MM.1S (cell line): ENCODE data around the gene PLEKHG5.
A peak's percentile ranks its signal among the peaks of the same experiment; 100 is the strongest.

Experiments used
- DNase-seq: peaks from one replicate; pipeline ENCODE4 v3.0.0-alpha.2; 2015
- H2AFZ ChIP-seq: fragments of 300-600 bp; sonication (generic); 2 replicates; pipeline ENCODE4 v1.6.0; 2016; ENCODE audit warnings: antibody characterized with exemption, low read length
- H3F3A ChIP-seq: fragments of 300-600 bp; sonication (generic); 2 replicates; pipeline ENCODE4 v1.6.1; 2016; ENCODE audit warnings: mild to moderate bottlenecking, antibody characterized with exemption, low read length, moderate library complexity, mixed read lengths; ENCODE audit not compliant: insufficient read depth
- H3K27ac ChIP-seq: fragments of 300-600 bp; sonication (generic); 2 replicates; pipeline ENCODE4 v1.5.1; 2016; ENCODE audit warnings: mild to moderate bottlenecking, low read length
- H3K27me3 ChIP-seq: fragments of 300-600 bp; sonication (generic); replicated peaks from 2 replicates; pipeline ENCODE4 v1.6.0; 2016; ENCODE audit warnings: low read length; ENCODE audit not compliant: insufficient read depth
- H3K36me3 ChIP-seq: fragments of 300-600 bp; sonication (generic); replicated peaks from 2 replicates; pipeline ENCODE4 v1.6.1; 2016; ENCODE audit warnings: mild to moderate bottlenecking, low read length, mixed read lengths; ENCODE audit not compliant: insufficient read depth
- H3K4me1 ChIP-seq: fragments of 300-600 bp; sonication (generic); 2 replicates; pipeline ENCODE4 v1.6.1; 2016; ENCODE audit warnings: low read length, mixed read lengths
- H3K4me2 ChIP-seq: fragments of 300-600 bp; sonication (generic); 2 replicates; pipeline ENCODE4 v1.6.0; 2016; ENCODE audit warnings: low read depth, low read length
- H3K4me3 ChIP-seq: fragments of 300-600 bp; sonication (generic); 2 replicates; pipeline ENCODE4 v1.5.1; 2016; ENCODE audit warnings: low read length, mixed read lengths
- H3K79me2 ChIP-seq: fragments of 300-600 bp; sonication (generic); 2 replicates; pipeline ENCODE4 v1.6.1; 2016; ENCODE audit warnings: mixed run types, low read length, mixed read lengths
- H3K9ac ChIP-seq: fragments of 300-600 bp; sonication (generic); 2 replicates; pipeline ENCODE4 v1.6.1; 2016; ENCODE audit warnings: low read length, mixed read lengths
- H3K9me2 ChIP-seq: fragments of 300-600 bp; sonication (generic); replicated peaks from 2 replicates; pipeline ENCODE4 v1.6.1; 2016; ENCODE audit warnings: mild to moderate bottlenecking, low read length, mixed read lengths; ENCODE audit not compliant: insufficient read depth
- H3K9me3 ChIP-seq: fragments of 300-600 bp; sonication (generic); replicated peaks from 2 replicates; pipeline ENCODE4 v1.6.1; 2016; ENCODE audit warnings: mild to moderate bottlenecking, low read length, mixed read lengths; ENCODE audit not compliant: insufficient read depth
- H4K20me1 ChIP-seq: fragments of 300-600 bp; sonication (generic); 2 replicates; pipeline ENCODE4 v1.6.1; 2016; ENCODE audit warnings: mild to moderate bottlenecking, low read length, moderate library complexity, mixed read lengths; ENCODE audit not compliant: insufficient read depth
- EZH2 ChIP-seq: fragments of 300-600 bp; sonication (generic); optimal IDR thresholded peaks from 2 replicates; pipeline ENCODE3; 2017; ENCODE audit warnings: low read depth, mild to moderate bottlenecking, antibody characterized with exemption, low read length, mixed read lengths
- EZH2phosphoT487 ChIP-seq: fragments of 300-600 bp; sonication (generic); IDR thresholded peaks from 2 replicates; pipeline ENCODE4 v1.6.1; 2018; ENCODE audit warnings: antibody characterized with exemption, low read length
- TF ChIP-seq, protein P1 (sequence below): fragments of 300-600 bp; sonication (generic); IDR thresholded peaks from 2 replicates; pipeline ENCODE4 v1.5.1; 2016; ENCODE audit warnings: antibody characterized with exemption, low read length, mixed read lengths

PLEKHG5 gene

DNA sequence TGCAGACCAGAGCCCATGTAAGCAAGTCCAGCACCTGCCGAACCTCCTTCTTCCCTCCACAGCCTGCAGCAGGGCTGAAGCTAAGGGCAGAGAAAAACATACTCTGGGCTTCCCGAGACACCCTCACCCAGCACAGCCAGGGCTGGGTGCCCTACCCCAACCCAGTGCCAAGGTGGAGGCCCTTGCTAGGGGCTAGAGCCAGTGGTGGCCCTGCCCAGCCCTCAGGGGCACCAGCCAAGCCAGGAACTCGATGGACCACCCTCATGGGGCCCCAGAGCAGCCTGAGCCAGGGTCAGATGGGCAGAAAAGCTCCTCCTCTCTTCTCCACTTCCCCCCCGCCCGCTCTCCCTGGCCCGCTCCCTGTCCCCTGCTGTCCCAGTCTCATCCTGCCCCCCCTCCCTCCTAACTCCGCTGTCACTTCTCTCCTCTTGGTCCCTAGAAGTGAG lies 41.4 kb downstream of the PLEKHG5 start:
- H3K9me2 ChIP-seq, result no peaks in the 10 kb centered on the region
- DNase-seq, result no peak
- no peak overlapping the region for H3K27ac ChIP-seq
- H4K20me1 ChIP-seq, result no peaks in the 10 kb centered on the region
- no peaks in the 10 kb centered on the region for H3F3A ChIP-seq
- H3K9me3 ChIP-seq, result no peaks in the 10 kb centered on the region
- H3K36me3 ChIP-seq, result no peaks in the 10 kb centered on the region
- H3K79me2 ChIP-seq, result no peaks in the 10 kb centered on the region
- TF ChIP-seq EZH2phosphoT487 (no peak), EZH2 (no peak)
- TF ChIP-seq, protein P1, sequence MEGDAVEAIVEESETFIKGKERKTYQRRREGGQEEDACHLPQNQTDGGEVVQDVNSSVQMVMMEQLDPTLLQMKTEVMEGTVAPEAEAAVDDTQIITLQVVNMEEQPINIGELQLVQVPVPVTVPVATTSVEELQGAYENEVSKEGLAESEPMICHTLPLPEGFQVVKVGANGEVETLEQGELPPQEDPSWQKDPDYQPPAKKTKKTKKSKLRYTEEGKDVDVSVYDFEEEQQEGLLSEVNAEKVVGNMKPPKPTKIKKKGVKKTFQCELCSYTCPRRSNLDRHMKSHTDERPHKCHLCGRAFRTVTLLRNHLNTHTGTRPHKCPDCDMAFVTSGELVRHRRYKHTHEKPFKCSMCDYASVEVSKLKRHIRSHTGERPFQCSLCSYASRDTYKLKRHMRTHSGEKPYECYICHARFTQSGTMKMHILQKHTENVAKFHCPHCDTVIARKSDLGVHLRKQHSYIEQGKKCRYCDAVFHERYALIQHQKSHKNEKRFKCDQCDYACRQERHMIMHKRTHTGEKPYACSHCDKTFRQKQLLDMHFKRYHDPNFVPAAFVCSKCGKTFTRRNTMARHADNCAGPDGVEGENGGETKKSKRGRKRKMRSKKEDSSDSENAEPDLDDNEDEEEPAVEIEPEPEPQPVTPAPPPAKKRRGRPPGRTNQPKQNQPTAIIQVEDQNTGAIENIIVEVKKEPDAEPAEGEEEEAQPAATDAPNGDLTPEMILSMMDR, result no peak
- H3K4me3 ChIP-seq, result no peak overlapping the region
- H3K27me3 ChIP-seq, result peaks cover 74% of the 10 kb centered on the region
- no peak overlapping the region for H2AFZ ChIP-seq
- H3K4me2 ChIP-seq, result no peak overlapping the region
- H3K4me1 ChIP-seq, result no peaks in the 10 kb centered on the region
- H3K9ac ChIP-seq, result no peak overlapping the region

DNA sequence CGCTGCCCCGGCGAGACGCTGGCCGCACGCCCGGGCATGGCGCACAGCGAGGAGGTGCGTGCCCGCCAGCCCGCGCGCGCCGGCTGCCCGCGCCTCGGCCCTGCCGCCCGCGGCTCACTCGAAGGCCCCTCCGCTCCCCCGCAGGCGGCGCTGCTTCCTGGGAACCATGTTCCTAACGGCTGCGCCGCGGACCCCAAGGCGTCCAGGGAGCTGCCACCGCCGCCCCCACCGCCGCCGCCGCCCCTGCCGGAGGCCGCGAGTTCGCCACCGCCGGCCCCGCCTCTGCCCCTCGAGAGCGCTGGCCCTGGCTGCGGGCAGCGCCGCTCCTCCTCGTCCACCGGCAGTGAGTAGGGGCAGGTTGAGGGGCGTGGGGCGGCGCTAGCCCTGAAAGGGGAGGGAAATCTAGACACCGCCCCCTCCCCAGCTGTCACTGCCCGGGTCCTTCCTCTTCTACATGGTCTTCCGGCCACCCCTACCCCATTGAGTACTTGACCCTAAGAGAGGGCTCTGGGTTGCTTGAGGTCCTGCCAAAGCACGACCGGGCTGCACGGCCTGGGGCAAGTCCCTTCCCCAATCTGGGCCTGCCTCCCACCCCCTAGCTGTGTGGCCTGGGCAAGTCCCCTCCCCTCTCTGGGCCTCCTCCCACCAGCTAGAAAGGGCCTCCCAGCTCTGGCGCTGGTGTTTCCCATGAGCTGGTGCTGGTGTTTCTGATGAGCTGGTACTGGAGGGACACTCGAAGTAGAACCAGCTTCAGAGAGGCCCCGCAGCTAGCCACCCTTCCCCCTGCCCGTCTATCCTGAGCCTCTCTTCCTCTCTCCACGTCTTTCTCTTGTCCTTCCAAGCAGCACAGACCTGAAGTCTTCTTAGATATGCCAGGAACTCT lies 42.5 kb downstream of the PLEKHG5 start:
- no peaks in the 10 kb centered on the region for H3K36me3 ChIP-seq
- TF ChIP-seq EZH2phosphoT487, result no peak
- TF ChIP-seq EZH2, result no peak
- TF ChIP-seq, protein P1, result no peak
- no peaks in the 10 kb centered on the region for H3K9me2 ChIP-seq
- no peaks in the 10 kb centered on the region for H3K79me2 ChIP-seq
- peaks cover 79% of the 10 kb centered on the region for H3K27me3 ChIP-seq
- no peak overlapping the region for H3K4me2 ChIP-seq
- H3F3A ChIP-seq, result no peaks in the 10 kb centered on the region
- H3K27ac ChIP-seq, result no peak overlapping the region
- no peak overlapping the region for H3K4me3 ChIP-seq
- no peak overlapping the region for H2AFZ ChIP-seq
- H3K9ac ChIP-seq, result no peak overlapping the region
- H3K9me3 ChIP-seq, result no peaks in the 10 kb centered on the region
- H4K20me1 ChIP-seq, result no peaks in the 10 kb centered on the region
- DNase-seq, result no peak
- H3K4me1 ChIP-seq, result no peaks in the 10 kb centered on the region

DNA sequence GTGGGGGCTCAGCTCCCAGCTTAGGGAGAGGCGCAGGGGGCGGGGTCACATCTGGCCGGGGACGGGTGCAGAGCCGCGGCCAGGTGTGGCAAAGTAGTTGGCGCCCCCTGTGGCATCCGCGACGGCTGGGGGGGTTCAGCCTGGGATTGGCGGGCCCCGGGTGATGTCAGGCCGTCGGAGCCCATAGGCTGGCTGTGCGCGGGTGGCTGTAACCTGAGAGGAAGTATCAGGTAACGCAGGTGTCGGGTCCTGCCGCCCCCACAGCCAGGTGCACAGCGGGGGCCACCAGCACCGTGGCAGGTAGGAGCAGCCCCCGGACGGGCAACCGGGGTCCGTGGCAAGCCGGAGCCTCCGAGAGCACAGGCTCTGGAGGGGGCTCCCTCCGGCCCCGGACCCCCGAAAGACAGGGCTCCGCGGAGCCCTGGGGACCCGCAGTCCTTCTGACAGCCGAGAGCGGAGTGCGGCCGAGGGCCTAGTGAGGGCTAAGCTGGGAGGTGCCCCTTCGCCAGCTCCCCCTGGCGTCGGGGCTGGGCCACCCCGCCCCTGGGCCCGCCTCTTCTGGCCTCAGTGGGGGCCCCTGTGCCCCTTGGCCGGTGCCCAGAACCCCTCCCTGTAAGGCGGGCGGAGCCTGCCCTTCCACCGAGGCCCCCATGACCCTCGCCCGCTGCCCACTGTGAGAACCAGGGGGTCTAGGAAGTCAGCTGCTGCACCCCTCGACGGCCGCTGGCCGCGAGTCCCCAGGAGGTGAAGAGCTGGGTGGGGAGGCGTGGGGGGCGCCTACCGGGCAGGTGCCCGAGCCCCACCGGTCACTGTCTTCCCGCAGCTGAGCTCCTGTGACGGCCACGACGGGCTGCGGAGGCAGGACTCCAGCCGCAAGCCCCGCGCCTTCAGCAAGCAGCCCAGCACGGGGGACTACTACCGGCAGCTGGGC lies 43.4 kb downstream of the PLEKHG5 start:
- Histone ChIP-seq H3K79me2 (no peaks in the 10 kb centered on the region), H3K9ac (no peak overlapping the region), H4K20me1 (no peaks in the 10 kb centered on the region), H3K4me2 (peak overlapping the region; percentile 43; the same call in 1 of the 2 replicates), H3F3A (no peaks in the 10 kb centered on the region), H3K9me2 (no peaks in the 10 kb centered on the region), H3K4me3 (no peak overlapping the region), H3K4me1 (no peaks in the 10 kb centered on the region), H3K27ac (no peak overlapping the region), H2AFZ (no peak overlapping the region), H3K36me3 (no peaks in the 10 kb centered on the region), H3K9me3 (no peaks in the 10 kb centered on the region), H3K27me3 (peaks cover 83% of the 10 kb centered on the region)
- TF ChIP-seq, protein P1, result no peak
- peak; percentile 28 for DNase-seq
